B cell (primary cell): ENCODE data around the gene KDELR3.

Source experiments
- EZH2 ChIP-seq: IDR thresholded peaks from 2 replicates; pipeline ENCODE4 v1.6.1; 2012; ENCODE audit warnings: borderline replicate concordance, low read depth, mild to moderate bottlenecking, moderate library complexity, low read length; ENCODE audit not compliant: insufficient read depth, poor library complexity, severe bottlenecking
- TF ChIP-seq, protein P1 (sequence below): fragments of 200-600 bp; IDR thresholded peaks from one replicate; pipeline ENCODE4 v1.8.0; 2022; ENCODE audit warnings: antibody characterized with exemption, mild to moderate bottlenecking

DNA sequence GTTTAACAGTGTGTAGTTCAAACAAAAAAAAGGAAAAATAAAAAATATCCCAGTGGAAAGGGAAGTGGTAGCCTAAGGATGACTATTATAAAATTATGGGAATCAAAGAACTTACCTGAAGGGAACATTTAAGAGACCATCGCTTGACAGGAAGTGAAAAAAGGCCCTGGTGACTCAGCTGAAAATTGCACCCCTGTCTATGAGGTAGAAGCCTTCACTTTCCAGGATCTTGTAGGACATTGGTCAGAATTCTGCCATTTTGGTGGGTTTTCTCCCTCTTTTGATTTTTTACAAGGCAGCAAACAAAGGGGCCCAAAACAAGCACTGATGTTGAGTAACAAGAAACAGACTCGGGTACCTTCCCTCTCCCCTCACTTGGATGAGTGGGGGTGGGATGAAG lies 22.6 kb downstream of the KDELR3 start:
- TF ChIP-seq, protein P1, sequence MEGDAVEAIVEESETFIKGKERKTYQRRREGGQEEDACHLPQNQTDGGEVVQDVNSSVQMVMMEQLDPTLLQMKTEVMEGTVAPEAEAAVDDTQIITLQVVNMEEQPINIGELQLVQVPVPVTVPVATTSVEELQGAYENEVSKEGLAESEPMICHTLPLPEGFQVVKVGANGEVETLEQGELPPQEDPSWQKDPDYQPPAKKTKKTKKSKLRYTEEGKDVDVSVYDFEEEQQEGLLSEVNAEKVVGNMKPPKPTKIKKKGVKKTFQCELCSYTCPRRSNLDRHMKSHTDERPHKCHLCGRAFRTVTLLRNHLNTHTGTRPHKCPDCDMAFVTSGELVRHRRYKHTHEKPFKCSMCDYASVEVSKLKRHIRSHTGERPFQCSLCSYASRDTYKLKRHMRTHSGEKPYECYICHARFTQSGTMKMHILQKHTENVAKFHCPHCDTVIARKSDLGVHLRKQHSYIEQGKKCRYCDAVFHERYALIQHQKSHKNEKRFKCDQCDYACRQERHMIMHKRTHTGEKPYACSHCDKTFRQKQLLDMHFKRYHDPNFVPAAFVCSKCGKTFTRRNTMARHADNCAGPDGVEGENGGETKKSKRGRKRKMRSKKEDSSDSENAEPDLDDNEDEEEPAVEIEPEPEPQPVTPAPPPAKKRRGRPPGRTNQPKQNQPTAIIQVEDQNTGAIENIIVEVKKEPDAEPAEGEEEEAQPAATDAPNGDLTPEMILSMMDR = no peak
- no peak for TF ChIP-seq EZH2
